Measurements from ENCODE around the gene SPATA2. TPM values are rescaled to one million over a fixed set of nuclear protein-coding genes. Genes with fewer than 3 reads are reported as not detected.

Gene SPATA2
- total and polyA plus RNA-seq, 2 experiments from 2014 or later, result 5.3 to 9.3 TPM

DNA sequence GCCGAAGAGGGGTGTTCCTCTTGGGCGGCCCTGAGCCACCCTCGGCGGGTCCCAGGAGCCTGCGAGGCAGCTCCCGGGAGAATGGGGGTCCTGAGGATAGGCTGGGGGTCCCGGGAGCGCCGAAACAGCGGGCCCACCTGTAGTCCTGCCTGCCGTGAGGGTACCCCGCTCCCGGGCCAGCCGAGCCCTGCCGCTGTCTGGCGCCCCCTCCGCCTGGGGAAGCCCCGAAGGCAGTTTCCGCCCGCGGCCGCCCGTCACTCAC lies 280 bp downstream of the SPATA2 start:
- peak overlapping the region; percentile 100 for H2AFZ ChIP-seq
- peaks cover 49% of the 10 kb centered on the region for H3K79me2 ChIP-seq (replicated peaks; ENCODE audit: insufficient read depth)
- ATAC-seq, result no peak; the same call in 2 of the 3 replicates

More for the DNA sequence above, 280 bp downstream of the SPATA2 start:
- Histone ChIP-seq H3K27ac (ENCODE audit: low read depth) (peak overlapping the region; percentile 100; the same call in 1 of the 2 replicates), H4K20me1 (replicated peaks; ENCODE audit: insufficient read depth) (peaks cover 28% of the 10 kb centered on the region), H3K4me2 (peak overlapping the region; percentile 99), H3K4me1 (ENCODE audit: insufficient read depth) (peaks cover 6% of the 10 kb centered on the region; the same call in 1 of the 2 replicates), H3K4me3 (peak overlapping the region; percentile 99), H3K27me3 (ENCODE audit: insufficient read depth) (no peaks in the 10 kb centered on the region), H3K9me2 (ENCODE audit: insufficient read depth) (no peaks in the 10 kb centered on the region), H3F3A (replicated peaks; ENCODE audit: low read depth) (peaks cover 7% of the 10 kb centered on the region; the same call in 1 of the 2 replicates), H3K36me3 (ENCODE audit: insufficient read depth) (no peaks in the 10 kb centered on the region)
- H3K27me3 Mint-ChIP-seq (ENCODE audit: insufficient read depth, low read depth, poor library complexity), result peaks cover 15% of the 10 kb centered on the region
- no peak overlapping the region for H3K27ac Mint-ChIP-seq
- TF ChIP-seq JUNB (IDR thresholded peaks at IDR 0.05; ENCODE audit: unreplicated experiment), result no peak
- TF ChIP-seq, protein P1, sequence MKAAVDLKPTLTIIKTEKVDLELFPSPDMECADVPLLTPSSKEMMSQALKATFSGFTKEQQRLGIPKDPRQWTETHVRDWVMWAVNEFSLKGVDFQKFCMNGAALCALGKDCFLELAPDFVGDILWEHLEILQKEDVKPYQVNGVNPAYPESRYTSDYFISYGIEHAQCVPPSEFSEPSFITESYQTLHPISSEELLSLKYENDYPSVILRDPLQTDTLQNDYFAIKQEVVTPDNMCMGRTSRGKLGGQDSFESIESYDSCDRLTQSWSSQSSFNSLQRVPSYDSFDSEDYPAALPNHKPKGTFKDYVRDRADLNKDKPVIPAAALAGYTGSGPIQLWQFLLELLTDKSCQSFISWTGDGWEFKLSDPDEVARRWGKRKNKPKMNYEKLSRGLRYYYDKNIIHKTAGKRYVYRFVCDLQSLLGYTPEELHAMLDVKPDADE (IDR thresholded peaks at IDR 0.05), result no peak
- no peak for TF ChIP-seq ZNF114 (CRISPR knock-in tag; IDR thresholded peaks at IDR 0.05)
- no peak for TF ChIP-seq ZNF331 (CRISPR knock-in tag; IDR thresholded peaks at IDR 0.05; ENCODE audit: low read depth)
- TF ChIP-seq STAT1 (IDR thresholded peaks at IDR 0.05; ENCODE audit: unreplicated experiment), result no peak
- TF ChIP-seq, protein P2, sequence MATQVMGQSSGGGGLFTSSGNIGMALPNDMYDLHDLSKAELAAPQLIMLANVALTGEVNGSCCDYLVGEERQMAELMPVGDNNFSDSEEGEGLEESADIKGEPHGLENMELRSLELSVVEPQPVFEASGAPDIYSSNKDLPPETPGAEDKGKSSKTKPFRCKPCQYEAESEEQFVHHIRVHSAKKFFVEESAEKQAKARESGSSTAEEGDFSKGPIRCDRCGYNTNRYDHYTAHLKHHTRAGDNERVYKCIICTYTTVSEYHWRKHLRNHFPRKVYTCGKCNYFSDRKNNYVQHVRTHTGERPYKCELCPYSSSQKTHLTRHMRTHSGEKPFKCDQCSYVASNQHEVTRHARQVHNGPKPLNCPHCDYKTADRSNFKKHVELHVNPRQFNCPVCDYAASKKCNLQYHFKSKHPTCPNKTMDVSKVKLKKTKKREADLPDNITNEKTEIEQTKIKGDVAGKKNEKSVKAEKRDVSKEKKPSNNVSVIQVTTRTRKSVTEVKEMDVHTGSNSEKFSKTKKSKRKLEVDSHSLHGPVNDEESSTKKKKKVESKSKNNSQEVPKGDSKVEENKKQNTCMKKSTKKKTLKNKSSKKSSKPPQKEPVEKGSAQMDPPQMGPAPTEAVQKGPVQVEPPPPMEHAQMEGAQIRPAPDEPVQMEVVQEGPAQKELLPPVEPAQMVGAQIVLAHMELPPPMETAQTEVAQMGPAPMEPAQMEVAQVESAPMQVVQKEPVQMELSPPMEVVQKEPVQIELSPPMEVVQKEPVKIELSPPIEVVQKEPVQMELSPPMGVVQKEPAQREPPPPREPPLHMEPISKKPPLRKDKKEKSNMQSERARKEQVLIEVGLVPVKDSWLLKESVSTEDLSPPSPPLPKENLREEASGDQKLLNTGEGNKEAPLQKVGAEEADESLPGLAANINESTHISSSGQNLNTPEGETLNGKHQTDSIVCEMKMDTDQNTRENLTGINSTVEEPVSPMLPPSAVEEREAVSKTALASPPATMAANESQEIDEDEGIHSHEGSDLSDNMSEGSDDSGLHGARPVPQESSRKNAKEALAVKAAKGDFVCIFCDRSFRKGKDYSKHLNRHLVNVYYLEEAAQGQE (IDR thresholded peaks at IDR 0.05; ENCODE audit: unreplicated experiment), result no peak
- no peak for TF ChIP-seq EZH2phosphoT487 (IDR thresholded peaks at IDR 0.05; ENCODE audit: unreplicated experiment)
- TF ChIP-seq, protein P3, sequence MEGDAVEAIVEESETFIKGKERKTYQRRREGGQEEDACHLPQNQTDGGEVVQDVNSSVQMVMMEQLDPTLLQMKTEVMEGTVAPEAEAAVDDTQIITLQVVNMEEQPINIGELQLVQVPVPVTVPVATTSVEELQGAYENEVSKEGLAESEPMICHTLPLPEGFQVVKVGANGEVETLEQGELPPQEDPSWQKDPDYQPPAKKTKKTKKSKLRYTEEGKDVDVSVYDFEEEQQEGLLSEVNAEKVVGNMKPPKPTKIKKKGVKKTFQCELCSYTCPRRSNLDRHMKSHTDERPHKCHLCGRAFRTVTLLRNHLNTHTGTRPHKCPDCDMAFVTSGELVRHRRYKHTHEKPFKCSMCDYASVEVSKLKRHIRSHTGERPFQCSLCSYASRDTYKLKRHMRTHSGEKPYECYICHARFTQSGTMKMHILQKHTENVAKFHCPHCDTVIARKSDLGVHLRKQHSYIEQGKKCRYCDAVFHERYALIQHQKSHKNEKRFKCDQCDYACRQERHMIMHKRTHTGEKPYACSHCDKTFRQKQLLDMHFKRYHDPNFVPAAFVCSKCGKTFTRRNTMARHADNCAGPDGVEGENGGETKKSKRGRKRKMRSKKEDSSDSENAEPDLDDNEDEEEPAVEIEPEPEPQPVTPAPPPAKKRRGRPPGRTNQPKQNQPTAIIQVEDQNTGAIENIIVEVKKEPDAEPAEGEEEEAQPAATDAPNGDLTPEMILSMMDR (conservative IDR thresholded peaks at IDR 0.05; ENCODE audit: low read depth in 2 of 2), result no peak
- no peaks in the 10 kb centered on the region for H3K36me3 Mint-ChIP-seq (ENCODE audit: low read depth)
- peaks cover 18% of the 10 kb centered on the region for H3K4me1 Mint-ChIP-seq
- no peak for DNase-seq (ENCODE audit: low spot score)
- no peaks in the 10 kb centered on the region; the same call in 2 of the 3 replicates for H3K9me3 Mint-ChIP-seq
- H3K4me3 Mint-ChIP-seq, result peak overlapping the region; percentile 99
